Fibroblast of mammary gland (primary cell): Measurements from ENCODE around the gene MCUR1.
"Not testable (repeated sequence)": the region's sequence is repeated elsewhere in the genome, so short reads cannot be mapped to it uniquely, and the experiment has no call there.

ENCODE experiments used
- DNase-seq: peaks from one replicate; pipeline ENCODE4 v3.0.0-alpha.2; 2010; ENCODE audit warnings: low read depth
- H3K4me3 ChIP-seq: 2 replicates; pipeline ENCODE4 v1.5.1; 2011; ENCODE audit warnings: low read depth, mild to moderate bottlenecking, low read length, moderate library complexity; ENCODE audit not compliant: control insufficient read depth
- TF ChIP-seq, protein P1 (sequence below): conservative IDR thresholded peaks from 2 replicates; pipeline ENCODE4 v1.5.1; 2011; ENCODE audit warnings: low read depth, low read length, inconsistent platforms; ENCODE audit not compliant: control insufficient read depth, insufficient read depth

Gene MCUR1

DNA sequence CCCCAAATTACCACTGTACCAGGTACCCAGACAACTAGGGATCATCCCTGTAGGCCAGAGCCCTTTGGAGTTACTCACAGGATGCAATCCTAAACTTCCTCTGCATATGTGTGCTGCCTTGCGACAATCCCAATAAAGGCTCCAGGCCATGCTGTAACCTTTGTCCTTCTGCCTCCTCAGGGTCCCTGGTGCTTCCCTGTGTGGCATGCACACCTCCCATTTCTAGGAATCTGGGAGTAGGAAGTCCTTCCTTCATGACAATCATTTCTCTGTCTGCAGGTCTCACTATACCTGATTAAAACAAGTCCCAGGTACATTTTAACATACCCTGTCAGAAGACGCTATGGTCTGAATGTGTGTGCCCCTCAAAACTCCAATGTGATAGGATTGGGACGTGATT, 37.0 kb upstream of the MCUR1 start:
- no peak for DNase-seq
- TF ChIP-seq, protein P1, sequence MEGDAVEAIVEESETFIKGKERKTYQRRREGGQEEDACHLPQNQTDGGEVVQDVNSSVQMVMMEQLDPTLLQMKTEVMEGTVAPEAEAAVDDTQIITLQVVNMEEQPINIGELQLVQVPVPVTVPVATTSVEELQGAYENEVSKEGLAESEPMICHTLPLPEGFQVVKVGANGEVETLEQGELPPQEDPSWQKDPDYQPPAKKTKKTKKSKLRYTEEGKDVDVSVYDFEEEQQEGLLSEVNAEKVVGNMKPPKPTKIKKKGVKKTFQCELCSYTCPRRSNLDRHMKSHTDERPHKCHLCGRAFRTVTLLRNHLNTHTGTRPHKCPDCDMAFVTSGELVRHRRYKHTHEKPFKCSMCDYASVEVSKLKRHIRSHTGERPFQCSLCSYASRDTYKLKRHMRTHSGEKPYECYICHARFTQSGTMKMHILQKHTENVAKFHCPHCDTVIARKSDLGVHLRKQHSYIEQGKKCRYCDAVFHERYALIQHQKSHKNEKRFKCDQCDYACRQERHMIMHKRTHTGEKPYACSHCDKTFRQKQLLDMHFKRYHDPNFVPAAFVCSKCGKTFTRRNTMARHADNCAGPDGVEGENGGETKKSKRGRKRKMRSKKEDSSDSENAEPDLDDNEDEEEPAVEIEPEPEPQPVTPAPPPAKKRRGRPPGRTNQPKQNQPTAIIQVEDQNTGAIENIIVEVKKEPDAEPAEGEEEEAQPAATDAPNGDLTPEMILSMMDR = no peak
- H3K4me3 ChIP-seq = no peak overlapping the region

DNA sequence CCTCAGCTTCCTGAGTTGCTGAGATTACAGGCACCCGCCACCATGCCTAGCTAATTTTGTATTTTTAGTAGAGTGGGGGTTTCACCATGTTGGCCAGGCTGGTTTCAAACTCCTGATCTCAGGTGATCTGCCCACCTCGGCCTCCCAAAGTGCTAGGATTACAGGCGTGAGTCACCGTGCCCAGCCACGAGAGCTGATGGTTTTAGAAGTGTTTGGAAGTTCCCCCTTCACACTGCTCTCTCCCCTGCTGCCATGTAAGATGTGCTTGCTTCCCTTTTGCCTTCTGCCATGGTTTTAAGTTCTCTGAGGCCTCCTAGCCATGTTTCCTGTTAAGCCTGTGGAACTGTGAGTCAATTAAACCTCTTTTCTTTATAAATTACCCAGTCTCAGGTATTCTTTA, 36.3 kb upstream of the MCUR1 start:
- DNase-seq, H3K4me3 ChIP-seq: not testable (repeated sequence)

DNA sequence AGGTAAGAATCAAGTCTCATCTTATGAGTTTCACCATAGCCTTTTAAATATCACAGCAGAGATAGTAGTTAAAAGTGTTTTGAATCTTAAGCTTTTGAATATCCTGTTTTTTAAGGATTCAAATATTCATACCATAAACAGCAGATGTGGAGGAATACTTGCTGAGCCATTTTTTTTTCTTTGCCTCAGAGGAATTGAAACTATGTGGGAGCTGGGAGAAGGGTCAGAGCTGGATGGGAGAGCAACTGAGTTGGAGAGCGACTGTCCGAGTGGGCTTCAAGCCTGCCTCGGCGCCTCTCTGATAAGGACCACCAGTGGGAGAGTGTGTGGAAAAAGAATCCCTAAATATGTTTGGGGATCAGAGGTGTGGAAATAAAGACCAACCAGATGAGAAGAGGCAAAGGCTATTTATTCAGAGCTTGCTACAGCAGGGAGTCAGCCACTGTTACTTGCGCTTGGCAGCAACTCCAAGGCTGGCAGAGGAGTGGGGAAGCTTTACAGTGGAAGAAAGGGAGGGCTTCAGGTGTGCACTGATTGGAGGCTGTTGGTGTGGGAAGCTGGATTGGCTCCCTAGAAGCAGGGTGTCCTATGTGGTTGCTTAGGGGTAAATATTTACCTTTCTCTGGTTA, 34.3 kb upstream of the MCUR1 start:
- no peak overlapping the region for H3K4me3 ChIP-seq
- TF ChIP-seq, protein P1 = no peak
- DNase-seq = no peak

DNA sequence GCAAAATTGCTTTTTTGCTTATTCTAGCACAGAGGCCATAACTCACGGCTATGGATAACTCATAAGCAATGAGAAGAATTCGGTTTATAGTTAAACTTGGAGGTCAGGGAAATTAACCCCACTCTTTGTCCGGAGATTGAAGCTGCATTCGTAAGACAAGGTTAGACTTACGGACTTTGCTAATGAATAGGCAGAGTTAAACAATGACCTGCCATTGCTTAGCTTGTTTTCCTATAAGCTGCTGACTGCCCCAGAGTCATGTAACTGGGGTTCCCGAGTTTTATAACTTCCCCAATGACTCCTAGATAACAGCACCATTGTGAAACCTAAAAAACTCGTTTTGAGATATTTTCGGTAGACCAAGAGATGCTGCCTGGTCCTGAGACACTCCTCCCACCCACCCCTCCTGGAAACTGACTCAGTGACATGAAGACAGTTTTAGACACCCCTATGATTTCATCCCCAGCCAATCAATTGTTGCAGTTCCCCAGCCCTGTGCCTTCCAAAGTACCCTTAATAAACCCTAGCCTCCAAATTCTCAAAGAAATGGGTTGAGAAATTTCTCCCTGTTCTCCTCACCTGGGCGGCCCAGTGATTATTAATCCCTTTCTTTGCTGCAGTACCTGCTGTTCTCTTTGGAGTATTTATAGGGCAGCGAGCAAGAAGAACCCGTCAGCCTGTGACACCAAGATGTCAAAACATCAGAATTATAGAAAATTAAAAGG, 33.1 kb upstream of the MCUR1 start:
- DNase-seq = no peak
- H3K4me3 ChIP-seq = no peak overlapping the region
- TF ChIP-seq, protein P1 = no peak

DNA sequence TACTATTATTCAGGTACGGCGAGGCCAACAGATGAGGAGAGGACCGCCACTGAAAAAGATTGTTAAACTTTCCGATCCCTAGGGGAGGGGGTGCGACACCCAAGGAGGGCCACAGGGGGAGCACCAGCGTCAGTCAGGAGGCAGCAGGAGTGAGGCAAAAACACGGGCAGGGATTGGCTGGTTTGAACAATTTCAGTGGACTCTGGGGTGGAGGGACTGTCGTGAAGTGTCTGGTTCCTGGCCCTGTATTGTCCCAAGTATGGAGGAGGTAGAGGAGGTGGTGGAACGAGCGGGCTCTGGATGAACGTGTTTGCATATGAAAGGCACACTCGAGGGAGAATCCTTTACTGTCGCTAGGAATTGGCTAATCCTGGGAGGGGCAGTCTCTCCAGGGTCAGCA, 32.5 kb upstream of the MCUR1 start:
- TF ChIP-seq, protein P1 = no peak
- H3K4me3 ChIP-seq = no peak overlapping the region
- DNase-seq = no peak

DNA sequence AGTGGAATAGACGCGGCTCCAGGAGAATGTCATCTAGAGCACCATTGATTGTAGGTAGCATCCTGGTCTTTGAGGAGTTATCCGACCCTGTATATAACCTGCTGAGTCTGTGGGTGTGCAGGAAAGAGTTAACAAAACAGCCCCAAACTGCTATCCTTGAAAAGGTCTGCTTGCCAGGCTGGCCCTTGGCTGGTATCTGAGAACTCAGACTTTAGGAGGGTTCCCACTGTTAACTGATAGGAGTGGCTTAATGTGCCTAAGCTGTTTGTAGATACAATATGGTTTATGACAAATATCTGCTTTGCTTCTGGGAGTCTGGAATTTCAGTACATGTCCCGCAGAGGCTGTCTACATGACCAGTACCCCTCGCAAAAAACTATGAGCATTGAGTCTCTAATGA, 27.6 kb upstream of the MCUR1 start:
- no peak for DNase-seq
- no peak overlapping the region for H3K4me3 ChIP-seq
- TF ChIP-seq, protein P1 = no peak

DNA sequence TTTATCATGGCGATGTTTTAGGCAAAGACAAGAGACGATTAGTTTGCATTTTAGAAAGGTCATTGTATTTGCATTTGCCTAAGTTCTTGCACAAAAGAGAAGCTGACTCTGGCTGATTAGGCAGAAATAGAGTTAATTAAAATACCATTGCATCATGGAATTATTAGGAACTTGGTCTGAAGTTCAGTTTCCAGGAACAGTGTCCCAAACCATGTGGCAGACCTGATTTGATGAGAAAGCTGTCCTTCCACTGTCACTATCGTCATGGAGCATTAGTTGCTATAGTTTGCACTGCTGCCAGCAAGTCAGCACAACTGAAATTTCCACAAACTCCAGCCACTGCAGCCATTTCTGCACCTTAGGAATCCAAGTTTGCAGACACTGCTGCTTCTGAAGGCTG, 24.3 kb upstream of the MCUR1 start:
- DNase-seq = no peak
- TF ChIP-seq, protein P1 = no peak
- no peak overlapping the region for H3K4me3 ChIP-seq
